NK-92 treated with Interleukin-12 subunit alpha and Interleukin-12 subunit beta, amount 100 ng/mL, for 24 hours (cell line): ENCODE results near the gene SFTPD.
A peak's percentile ranks its signal among the peaks of the same experiment; 100 is the strongest.

Experiments
- DNase-seq: peaks from one replicate; lab custom pipeline; 2025; lab: John Stamatoyannopoulos, UW

Gene SFTPD

DNA sequence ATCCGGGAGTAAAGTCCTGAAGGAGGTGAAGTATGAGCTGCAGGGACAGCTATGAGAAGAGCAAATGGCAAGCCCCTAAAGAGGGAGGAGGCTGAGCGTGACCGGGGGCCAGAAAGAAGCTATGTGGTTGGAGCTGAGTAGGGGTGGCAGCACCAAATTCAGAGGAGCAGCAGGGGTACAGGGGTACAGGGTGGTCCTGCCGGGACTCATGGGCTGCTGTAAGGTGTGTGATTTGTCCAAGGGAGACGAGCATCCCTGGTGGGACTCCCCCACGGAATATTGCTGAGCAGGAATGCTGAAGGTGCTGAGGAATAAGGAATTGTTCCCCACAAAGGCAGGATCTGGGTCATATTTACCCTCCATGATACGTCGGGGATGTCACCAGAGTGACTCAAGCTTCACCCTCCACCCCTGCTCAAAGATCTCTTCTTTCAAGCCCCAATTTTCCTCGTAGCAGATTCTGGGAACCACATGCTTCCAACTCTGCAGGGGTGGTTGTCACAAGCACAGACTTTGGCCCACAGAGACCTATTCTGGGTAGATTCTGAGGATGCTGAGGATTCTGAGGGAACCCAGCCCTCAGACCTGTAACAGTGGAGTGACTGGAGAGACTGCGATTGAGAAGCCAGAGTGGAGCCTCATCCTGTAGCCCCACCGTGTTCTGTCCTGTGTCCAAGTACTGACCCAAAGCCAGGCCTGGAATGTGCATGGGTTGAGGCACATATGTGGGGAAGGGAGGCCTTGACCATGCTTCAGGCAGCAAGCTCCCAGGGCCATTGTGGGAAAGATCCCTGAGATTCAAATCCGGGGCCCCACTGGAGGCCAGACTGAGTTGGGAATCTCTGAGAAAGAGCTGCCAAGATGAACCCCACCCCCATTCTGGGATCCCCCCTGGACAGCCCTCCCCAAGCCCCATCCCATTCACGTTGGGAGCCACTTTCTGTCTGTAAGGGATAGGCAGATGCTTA, 4.2 kb downstream of the SFTPD start:
- no peak for DNase-seq

DNA sequence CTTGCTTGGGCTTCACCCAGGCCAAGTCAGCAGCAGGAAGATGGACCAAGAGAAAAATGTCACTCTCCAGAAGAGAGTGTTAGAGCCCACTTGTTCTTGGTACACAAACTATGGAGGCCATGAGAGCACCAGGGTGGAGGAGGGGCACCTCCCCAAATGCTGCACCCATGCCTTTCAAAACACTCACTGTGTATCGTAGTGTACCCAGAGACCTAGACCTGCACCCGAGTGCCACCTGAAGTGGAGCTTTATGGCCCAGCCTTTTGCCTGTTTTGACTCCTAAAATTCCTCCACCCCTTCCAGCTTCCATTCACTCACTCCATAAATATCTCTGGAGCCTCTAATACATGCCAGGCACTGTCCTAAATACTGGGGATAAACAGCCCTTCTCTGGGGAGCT, 5.0 kb downstream of the SFTPD start:
- DNase-seq = no peak

DNA sequence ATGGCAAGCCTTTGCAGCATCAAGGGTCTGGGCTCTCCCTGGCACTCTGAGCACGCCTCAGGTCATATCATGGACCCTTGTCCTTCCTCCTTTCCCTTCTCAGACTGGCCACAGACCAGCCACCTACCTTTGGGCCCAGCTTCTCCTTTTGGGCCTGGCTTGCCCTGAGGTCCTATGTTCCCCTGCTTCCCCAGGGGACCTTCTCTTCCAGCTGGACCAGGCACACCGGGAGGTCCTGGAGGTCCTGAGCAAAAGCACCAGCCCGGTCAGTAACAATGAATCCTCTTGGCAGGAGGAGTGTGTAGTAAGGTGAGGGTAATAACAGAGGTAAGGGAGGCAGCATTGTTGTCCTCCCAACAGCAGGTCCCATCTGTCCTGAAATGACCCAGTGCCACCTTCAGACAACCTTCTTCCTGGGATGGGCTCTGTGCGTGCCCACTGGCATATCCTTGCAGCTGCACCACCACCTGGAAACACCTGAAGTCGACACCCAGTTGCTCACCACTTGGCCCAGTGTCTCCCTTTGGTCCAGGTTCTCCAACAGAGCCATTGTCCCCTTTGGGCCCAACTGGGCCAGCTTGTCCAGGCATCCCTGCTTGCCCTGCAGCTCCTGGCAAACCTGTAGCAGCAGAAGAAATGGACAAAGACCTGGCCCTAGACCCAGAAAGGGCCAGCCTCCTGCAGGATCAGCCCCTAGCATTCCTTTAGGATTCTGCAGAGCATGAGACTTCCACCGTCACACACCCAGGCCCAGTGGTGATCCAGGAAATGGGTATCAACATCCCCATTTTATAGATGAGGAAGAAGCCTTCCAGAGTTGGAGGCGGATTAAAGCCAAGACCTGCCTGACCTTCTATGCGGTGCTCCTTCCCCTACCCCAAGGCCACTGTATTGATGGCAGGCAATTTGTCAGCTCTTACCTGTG, 6.4 kb downstream of the SFTPD start:
- DNase-seq = no peak

DNA sequence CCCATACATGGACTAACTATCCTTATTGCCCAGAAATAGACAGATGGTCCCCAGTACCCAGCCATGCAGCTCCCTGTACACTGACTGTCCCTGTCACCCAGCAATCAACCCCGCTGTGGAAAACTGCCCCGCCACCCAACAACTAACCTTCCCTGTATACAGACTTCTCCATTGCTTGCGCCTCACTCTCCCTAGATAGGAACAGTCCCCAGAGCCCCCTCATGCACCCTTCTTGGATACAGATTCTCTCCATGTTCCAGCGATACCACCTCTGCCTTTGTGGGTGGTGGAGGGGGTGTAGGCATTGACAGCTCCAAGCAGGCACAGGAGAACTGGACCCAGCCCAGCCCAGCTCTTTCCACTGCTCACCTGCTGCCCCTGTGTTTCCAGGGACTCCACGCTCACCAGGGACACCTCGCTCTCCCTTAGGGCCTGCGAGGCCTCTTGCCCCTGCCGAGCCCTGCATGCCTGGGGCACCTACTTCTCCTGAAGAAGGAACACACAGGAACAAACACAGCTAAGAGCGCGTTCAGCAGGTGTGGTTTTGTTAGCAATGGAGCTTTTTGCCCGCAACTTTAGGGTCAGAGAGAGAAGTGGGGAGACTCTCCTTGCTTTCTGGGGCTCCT, 7.2 kb downstream of the SFTPD start:
- DNase-seq = no peak

DNA sequence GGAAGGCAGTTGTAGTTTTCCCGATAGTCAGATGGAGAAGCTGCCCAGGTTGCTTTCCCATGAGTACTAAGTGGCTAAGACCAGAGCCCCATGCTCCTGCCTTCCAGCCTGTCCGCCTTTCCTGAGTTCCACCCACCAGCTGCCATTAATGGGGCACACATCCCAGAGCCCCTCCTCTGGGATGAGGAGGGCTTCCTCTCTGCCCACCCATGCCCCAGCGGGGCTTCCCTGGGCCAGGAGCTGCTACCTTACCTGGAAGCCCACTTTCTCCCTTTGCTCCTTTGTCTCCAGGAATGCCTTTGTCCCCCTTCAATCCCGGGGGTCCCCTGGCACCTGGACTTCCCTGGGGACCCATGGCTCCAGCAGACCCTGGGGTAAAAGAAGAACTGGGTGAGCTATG, 7.8 kb downstream of the SFTPD start:
- DNase-seq = no peak

DNA sequence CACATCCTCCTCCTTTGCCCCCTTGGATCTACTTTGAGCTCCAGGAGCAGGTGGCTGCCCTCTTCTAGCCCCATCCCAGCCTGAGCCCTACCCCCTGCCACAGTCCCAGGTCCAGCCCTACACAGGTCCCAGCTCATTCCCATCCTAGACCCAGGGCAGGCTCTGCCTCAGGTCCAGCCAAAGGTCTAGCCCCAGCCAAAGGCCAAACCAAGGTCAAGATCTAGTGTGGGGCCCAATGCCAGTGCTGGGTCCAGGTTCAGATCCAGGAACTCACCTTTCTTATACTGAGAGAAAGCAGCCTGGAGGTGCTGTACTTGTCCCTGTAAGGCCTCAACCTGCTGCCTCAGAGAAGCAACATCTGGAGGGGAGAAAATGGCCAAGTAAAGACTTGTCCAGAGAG, 8.5 kb downstream of the SFTPD start:
- no peak for DNase-seq

DNA sequence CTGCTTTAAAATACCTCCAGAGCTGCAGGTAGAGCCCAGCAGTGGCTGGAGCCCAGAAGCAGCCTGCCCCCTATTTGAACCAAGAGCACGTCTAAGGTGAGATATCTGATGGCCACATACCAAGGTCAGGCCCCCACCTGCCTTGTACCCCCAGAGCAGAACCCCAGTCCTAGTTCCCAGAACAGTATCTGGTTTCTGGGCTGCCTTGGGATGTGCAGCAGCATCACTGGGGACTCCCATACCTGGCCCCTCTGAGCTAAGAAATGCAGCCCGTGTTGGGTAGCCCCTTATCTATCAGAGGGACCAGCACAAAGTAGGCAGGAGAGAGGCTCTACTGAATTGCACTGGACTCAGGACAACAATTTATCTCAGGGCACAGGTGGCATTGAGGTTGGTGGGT, 8.9 kb downstream of the SFTPD start:
- no peak for DNase-seq

DNA sequence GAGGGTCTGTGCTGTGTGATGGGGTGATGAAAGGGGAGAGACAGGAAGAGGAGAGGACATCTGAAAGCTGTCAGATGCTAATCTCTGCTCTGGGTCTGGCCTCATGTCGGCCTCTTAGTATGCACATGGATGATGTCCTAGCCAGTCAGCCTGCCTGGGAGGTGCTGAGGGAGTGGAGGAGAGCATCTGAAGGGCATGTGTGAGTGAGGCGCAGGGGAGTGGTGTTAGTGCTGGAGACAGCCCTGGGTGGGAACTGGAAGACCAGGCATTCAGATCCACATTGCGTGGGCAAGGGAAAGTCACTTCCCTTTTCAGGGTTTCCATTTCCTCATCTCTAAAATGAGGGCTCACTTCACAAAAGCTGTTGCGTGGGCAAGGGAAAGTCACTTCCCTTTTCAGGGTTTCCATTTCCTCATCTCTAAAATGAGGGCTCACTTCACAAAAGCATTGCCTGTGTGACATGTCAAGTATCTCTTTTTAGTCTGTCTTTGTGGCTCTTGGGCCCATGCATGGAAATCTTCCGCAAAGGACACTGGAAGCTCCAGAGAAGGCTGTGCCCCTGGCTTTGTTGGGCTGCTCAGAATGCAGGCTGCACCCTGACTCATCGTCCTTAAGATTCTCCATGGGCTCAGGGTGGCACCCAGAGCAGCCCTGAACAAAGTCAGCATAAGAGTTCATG, 10.0 kb downstream of the SFTPD start:
- no peak for DNase-seq

DNA sequence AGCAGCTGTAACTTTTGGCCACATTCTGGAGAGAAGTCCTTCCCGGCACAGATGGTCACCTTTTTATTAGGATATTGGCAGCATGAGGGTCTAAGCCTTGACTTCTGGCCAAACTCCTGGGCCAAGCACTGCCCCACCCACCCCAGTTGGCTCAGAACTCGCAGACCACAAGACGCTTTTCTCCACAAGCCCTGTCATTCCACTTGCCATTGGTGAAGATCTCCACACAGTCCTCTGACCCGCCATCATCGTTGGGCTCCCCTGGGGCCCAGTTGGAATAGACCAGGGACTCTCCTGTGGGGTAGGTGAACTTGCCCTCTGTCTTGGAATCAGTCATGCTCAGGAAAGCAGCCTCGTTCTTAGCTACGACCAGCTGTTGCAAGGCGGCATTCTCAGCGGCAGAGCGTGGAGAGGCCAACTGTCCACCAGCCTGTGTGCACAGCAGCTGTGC, 11.2 kb downstream of the SFTPD start:
- DNase-seq = no peak

DNA sequence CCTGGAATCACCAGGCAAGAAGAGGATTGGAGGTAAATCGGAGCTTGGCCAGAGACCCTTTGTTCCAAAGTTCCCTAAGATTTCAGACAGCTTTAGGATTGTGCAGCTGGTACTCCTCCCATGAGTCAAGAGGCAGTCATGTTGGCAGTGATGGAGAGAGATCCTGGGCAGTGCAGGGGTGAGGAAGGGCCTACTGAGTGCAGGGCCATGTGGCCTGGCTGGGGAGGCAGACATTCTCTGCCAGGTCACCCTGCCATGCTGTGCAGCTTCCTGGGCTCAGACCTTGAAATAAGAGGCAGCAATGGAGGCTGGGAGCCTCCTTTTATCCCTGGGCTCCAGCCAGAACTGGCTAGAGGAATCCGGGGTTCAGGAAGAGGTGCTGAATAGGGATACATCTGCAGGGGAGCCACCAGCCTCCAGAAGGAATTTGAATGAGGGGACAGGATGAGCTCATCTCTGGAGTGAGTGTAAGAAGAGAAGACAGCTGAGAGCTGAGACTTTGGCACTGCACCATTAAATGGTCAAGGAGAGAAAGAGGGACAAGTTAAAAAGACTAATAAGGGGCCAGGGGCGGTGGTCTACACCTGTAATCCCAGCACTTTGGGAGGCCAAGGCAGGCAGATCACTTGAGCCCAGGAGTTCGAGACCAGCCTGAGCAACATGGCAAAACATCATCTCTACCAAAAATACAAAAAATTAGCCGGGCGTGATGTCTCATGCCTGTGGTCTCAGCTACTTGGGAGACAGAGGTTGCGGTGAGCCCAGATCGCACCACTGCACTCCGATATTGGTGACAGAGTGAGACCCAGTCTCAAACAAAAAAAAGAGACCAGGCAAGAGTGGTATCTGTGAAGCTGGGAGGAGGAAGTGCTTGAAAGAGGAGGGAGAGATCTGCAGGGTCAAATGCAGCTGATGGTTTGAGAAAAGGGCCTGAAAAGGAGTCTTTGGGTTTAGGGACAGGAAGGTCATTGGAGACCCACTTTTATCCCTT, 12.0 kb downstream of the SFTPD start:
- no peak for DNase-seq

DNA sequence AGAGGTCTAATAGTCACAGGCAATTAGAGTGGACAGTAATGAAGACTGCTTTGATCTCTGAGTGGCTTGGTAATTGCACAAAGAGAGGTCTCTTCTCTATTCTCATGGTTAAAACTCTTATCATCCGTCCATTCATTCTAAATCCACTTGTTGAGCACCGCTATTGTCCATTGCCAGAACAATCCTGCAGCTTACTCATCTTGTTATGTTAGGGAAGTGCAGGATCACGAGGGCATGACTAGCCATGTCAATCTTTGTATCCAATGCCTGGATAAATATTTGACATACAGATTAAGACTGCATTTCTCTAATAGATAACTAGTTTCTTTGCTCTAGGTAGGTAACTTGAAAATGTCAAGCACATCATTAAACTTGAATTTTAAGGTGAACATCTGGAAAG, 14.9 kb downstream of the SFTPD start:
- no peak for DNase-seq

DNA sequence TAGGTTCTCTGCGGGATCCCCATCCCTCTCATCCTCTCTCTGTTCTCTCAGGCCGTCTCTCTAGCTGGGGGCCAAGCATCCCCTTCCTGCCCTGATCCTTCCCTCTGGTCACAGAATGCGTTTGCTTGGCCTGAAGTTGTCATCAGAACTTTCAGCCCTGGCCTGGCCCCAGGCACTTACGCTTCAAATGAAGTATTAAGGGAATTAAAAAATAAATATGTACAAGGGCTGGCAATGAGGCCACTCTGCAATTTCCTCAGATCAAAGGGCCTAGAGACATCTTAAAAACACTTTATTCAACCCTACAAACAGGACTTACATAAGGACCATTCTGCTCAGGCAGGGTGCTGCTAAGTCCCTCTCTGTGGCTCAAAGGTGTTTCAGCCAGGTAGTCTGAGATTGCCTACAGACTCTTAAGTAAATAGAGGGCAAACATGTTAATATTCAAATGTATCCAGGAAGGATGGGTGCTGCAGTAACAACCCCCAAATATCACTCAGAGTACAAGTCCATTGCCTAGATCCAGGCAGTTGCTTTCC, 16.0 kb downstream of the SFTPD start:
- no peak for DNase-seq

DNA sequence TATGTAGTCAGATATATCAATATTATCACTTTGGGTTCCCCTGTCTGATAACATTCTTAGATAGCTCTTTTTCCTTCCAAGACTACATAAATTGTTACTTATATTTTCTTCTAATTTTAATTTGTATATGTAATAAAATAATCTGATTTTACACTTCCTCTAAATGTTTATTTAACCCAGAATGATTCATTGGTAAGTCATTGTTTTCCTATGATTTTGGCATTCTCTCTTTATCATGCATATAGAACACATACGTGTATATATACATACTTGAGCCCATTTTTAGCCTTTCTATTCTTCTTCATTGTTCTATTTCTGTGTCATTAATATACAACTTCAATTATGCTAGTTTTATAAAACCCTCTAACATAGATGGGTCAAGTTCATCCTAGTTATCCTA, 16.6 kb downstream of the SFTPD start:
- DNase-seq = no peak

DNA sequence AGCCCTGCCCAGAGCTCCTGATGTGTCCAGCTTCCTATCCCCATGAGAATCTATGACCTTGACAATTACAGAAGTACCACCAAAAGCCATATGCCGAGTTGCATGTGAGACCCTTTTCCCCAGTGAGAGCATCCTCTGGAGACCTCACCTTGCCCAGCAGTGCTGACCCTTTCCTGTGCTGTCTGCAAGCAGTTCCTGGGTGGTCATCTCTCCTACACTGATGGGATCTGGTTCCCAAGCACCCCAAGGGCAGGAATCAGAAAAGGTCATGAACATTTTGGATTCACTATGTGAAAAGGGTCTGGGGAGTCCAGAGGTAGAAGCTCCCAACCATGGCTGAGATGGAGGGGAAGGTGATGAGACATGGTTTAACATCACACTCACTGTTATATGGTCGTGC, 18.2 kb downstream of the SFTPD start:
- no peak for DNase-seq

DNA sequence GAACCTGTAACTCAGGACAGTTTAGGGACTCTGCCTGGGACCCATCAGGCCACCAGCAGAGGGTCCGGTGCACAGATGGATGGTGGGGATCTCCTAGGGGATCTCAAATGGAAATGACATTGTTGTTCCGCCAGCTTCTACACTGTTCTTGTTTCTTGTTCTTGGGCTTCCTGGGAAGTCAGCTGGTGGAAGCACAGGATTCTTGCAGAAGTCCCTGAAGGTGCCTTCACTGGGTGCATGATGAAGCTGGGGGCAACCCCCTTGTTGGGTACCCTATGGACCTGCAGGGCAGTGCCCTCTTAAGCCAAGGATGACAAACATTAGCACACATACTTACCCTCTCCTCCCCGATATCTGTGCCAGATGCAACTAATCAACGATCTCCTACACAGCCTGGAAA, 18.6 kb downstream of the SFTPD start:
- DNase-seq = no peak

DNA sequence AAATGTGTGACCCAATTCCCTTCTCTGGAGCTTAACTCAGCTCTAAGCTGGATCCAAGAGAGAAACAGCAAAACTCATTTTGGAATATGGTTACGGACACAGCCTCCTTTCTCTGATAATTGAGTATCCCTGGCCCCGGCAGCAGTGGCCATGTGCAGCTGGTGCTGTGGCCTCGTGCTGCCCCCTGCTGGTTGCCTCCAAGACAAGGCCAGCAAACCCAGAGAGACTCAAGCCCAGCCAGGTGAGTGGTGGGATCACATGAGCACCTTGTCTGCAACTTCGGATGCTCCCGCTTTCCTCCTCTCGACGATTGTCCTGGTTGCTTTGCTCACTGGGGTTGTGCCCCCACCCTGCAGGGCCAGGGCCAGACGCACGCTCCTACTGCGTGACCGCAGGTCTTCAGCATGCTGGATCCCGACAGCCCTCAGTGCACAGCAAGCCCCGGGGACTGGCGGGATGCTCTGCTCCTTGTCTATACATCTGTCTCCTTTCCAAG, 19.4 kb downstream of the SFTPD start:
- DNase-seq = peak; percentile 55

DNA sequence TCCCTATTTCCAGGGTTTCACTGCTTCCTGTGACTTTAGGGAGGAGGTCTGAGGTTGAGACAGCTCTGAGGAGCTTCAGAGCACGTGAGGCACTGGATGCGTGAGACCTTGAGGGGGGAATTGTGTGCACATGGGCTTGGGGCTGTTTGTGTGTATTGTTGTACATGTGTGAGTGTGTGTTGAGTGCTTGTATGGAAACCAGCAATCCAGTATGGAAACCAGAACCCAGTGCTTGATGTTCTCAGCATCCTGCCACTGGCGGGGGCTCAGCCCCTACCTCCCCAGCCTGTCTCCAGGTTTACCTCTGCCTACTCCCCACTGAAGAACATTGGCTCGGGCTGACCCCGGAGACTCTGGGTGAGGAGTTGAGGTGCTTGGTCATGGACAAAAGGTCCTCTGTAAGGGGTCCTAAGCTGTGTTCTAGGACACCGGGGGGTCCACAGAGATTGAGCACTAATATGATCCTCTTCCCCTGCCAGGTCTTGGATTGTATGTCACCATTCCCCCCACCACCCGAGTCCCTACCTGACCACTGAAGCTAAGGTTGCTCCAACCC, 20.8 kb downstream of the SFTPD start:
- DNase-seq = no peak

DNA sequence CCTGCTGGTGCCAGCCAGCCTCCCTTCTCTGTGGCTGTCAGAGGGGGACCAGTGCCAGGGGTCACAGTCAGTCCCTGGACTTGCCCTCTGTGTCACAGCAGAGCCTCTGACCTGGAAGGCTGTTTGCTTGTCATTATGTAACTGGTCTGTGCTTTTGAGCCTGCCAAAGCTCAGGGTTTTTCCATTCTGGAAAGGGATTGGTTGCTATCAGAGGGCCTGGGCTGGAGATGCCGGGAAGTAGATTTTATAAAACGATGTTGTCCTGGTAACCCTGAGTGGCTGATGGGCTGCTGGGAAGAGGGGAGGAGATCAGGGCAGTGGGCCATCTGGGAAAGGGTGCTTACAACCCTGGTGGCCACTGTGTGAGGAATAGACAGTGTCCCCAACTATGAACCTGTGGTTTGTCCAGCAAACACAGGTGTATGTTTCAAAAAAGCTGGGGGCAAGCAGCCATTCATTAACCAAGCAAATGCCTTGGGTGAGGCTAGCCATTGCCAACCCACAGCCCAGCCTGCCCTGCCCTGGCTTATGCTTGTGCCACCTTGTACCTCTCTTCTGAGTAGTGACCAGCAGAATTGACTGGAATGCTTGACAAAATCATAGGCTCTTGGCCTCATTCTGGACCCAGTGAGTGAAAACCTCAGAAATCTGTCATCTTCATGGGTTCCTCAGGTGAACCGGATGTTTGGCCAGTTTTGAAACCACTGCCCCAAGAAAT, 21.6 kb downstream of the SFTPD start:
- no peak for DNase-seq

DNA sequence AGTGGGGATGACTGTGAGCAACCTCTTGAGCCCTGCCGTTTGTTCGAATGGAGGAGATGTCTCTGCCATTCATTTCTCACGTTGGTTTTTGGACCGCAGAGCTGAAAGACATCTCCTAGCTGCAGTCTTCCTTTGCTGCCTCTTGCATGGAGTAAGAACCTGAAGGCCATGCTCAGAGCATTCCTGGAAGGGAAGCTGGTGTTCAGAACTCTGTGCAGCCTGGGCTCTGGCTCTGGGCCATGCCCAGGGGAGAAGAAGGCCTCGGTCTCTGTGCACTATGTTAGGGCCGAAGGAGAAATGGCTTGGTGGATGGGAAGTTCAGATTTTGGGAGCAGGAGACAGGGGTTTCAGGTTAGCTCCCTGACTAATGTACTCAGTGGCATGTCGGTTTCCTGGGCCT, 22.9 kb downstream of the SFTPD start:
- DNase-seq = no peak
